NCI-H69 (cell line): ENCODE data around the gene ABI3.

ENCODE experiments used
- DNase-seq: peaks from one replicate; lab custom pipeline; 2025; lab: John Stamatoyannopoulos, UW

Gene ABI3

DNA sequence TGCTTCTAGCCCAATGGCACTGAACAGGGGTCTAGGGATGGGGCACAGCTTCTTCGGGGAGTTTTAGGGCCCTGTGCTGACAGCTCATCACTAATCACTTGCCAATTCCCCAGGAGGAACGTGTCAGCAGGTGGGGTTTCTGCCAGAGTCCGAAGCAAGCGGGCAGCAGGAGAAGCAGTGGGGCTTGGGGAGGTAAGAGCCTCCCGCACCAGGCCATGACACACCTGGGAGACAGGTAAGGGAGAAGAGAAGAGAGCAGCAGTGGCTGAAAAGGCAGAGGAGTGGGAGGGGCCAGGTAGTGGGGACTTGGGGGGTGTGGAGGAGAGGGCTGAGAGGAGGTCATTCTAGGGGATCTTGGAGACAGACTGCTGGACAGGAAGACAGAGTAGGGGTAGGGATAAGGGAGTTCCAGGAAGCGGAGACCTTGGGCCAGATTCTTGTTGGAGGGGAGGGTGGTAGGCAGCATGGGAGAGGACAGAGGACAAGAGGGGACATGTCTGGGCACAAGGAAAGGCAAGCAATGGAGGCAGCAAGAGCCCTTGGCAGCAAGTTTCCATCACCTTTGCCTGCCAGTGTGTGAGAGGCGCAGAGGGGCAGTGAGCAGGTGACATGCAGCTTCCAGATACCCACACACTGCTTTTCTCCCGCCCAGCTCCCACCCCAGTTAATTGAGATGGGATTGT lies 15.2 kb downstream of the ABI3 start:
- no peak for DNase-seq

DNA sequence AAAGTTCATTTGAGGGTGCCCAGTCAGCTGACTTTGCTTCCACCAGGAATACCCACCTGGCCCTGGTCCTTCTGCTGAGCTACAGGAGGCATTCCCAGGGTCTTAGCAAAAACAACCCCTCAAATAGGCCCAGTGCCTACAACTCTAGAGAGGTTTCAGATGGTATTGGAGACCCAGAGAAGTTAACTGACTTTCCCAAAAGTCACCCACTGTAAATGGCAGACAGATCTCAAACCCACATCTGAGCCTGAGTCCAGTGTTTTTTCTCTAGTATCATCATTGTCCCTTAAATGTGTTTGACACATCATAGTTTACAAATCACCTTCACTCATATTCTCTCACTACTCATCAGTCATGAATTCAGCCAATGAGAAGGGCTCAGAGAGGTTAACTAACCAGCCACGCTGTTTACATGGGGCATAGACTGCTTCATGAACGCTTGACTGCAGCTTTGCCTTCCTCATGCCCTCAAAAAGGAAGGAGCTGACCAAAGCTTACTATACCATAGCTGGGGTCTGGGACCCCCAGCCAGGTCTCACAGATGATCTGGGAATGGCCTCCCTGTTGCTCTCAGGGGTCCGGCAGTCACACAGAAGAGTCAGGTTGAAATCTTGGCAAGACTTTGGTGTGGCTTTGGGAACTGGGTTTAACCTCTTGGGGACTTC lies 16.4 kb downstream of the ABI3 start:
- no peak for DNase-seq

DNA sequence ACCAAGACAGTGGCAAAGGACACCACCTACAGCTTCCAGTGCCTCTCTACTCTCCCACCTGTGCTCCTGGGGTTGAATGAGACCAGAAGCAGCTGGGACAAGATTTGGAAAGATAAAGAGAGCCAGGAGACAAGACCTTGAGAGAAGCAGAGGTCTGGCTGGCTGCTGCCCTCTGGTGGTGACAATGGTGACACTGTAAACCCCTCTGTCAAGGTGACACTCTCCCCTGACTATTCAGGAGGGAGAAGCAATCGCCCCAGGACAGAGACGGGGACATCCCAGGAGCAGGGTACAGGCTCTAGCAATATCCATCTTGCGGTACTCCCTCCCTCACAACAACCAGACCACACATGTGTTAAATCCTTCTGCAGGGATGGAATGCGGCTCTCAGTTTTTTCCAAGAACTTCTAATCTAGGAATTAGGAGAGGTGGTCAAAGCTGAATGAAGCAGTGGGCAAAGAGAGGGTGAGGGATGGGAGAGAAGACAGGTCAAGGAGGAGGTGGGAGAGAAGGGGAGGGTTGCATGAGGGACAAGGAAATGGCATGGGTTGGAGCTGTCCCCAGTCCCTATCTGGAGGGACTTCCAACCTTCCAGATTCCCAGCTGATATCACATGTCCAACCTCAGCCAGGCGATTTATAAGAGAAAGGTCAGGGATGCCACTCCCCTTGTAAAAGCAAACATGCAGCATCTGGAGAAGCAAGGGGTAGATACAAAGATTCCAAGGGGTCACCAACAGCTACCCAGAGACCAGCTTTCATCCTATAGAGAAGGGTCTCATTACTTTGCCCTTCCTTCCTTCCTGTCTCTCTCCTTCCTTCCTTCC lies 17.1 kb downstream of the ABI3 start:
- peak; percentile 63 for DNase-seq

DNA sequence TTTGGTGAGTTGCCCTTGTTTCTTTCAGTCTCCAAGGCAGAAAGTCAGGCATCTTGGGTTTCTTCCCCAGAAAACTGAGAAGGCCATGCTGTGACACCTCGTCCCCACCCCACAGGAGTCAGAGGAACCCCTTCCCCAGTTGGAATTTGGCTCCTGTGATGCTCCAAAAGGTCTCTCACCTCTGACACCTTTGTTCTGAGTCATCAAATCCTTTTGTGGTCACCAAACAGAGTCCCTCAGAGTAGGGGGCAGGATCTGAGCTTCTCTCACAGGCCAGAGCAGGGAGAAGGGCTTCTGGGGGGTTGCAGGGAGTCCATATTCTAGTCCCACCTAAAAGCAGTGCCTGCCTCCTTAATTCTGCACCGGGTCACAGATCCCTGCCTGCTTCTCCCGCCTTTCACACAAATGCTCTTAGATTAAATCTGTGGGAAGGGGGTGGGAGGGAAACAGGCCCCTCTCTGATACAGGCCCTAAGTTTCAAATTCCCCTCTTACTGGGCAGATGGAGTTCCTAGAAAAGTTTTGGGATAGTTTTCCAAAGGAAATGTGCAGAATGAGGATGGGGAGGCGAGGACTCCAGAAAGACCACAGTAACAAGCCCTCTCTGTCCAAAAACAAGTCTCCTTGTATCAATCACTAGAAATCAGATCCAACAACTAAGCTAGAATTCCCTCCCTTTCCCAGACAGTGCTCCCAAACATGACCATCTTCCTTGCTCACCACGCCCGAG lies 18.7 kb downstream of the ABI3 start:
- no peak for DNase-seq

DNA sequence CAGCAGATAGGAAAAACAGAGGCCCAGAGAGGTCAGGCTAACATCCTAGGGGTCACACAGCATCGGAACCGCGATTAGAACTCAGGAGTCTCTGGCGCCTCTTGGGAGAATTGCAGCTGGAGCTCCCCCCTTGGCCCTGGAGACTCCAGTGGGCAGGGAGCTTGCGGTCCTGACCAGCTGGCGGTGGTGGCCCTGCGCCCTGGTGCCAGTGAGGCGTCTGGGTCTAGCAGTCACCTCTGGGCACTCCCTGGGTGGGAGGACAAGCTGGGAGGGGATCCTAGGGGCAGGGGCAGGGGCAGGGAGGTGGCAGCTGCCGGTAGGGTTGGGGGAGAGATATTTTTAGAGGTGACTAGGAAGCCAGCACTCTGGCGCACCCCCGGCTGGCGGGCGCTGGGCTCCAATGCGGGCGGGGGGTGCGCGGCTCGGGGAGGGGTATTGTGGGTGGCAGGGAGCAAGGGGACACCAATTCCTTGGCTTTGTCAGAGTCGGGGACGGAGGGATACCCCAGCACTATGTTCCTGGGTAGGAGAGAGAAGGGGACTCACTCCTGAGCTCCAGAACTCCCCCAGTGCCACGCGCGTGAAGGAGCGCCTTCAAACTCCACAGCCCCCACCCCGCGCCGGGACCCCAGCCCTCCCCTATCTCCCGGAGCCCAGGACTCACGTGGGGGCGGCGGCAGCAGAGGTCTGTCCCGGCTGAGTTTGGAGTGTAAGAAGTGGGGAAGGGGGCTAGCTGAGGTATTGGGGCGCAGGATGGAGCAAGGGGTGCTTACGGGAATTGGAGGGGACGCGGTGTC lies 19.5 kb downstream of the ABI3 start:
- no peak for DNase-seq

DNA sequence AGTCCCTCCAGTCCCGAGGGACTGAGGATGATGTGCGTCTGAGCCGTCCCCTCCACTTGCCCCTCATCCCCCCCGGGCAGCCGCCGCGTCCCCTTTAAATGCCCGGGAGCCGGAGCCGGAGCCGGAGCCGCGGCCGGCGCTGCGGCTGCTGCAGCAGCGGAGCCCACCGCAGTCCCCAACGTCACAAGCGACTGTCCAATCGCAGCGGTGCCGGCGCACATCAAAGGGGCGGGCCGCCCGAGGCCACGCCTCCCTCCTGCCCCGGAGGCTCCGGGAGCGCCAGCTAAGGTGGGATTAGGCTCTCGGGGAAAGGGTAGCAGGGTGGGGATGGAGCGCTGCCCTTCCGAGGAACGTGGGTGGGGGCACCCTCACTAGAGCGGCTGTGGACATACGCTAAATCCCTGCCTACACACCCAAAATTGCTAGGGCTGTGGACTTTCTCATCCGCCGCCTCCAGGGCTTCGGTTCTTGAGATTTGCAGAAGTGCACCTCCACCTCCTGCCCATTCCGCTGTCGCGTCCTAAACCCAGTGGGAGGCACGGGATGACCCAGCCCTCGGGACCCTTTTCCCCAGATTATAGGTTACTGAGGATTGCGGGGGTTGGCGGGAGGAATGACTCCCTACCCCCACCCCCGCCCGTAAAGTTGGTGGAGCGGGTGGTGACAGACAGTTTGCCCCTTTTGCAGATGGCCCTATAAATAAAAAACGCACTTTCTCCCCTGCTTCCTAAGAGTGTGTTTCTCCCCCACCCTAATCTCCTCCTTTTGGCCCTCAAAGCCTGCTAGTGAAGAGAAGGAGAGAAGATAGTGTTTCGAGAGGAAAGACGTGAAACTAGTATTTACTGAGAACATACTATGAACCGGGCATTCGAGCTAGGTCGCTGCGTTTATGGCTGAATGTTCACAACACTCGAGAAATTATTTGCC lies 20.4 kb downstream of the ABI3 start, which contains the start of gene PHOSPHO1:
PHOSPHO1 (minus strand) TSS at position 152 of the 927 bp plus-strand sequence. CDS start 4,096 bp downstream, outside the sequence.
- DNase-seq: peak; percentile 80

DNA sequence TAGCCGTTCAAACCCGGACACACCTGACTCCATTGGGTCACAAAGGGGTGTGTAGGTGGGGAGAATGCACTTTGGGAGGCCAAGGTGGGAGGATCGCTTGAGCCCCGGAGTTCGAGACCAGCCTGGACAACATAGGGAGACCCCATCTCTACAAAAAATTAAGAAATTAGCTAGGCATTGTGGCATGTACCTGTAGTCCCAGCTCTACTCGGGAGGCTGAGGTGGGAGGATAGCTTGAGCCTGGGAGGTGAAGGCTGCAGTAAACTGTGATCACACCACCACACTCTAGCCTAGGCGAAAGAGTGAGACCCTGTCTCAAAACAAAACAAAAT lies 21.0 kb downstream of the ABI3 start:
- no peak for DNase-seq

DNA sequence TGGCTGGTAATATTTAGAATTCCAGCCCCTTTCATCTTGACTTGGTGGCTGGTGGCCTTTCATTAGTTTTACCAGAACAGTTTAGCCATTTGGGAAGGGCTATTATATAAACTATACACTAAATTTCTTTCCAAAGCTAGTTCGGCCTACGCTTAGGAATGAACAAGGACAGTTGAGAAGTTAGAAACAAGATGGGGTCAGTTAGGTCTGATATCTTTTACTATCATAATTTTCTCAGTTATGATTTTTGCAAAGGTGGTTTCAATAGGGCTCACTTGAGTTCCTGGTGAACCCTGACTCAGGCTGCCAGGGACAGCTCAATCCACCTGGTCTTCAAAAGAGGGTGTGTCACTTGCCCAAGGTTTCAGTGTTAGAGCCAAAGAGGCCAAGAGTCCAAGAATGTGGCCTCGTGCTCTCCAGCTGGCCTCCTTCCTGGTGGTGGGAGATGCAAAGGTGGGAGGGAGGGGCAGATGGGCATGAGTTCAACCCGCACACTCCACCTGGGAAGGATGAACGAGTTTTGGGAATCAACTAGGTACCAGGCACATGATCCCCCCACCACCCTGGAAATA lies 24.1 kb downstream of the ABI3 start:
- DNase-seq: no peak

DNA sequence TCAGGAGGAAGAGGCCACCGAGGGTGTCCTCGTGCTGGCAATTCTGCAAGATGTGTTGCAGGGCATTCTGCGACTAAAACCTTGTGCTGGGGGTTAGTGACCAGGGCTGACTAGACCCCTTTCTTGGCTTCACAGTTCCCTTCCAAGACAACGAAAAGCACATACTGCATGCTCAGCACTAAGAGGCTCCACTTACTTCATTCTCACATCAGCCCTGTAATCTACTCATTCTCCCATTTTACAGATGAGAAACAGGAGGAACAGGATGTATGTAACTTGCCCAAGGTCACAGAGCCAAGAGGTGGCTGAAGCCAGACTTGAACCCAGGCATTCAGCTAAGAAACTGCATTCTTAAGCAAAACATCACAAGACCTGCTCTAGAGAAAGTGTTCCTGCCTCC lies 25.4 kb downstream of the ABI3 start:
- DNase-seq: no peak

DNA sequence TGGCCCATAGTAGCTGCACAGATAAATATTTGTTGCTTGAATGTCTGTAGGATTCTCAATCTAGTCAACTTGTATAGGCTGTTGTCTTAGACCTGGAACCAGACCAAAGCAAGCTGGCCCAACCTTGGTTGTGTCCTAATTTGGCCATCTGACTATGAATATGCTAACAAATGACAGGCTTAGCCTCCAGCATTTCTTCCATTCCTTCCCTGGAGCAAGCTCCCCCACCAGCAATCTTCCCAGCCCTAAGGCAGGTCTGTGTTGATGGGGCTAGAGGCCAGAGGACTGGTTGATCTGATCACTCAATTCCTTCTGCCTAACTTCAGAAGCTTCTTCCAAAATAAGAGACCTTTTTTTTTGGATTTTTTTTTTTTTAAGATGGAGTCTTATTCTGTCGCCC lies 29.5 kb downstream of the ABI3 start:
- no peak for DNase-seq

DNA sequence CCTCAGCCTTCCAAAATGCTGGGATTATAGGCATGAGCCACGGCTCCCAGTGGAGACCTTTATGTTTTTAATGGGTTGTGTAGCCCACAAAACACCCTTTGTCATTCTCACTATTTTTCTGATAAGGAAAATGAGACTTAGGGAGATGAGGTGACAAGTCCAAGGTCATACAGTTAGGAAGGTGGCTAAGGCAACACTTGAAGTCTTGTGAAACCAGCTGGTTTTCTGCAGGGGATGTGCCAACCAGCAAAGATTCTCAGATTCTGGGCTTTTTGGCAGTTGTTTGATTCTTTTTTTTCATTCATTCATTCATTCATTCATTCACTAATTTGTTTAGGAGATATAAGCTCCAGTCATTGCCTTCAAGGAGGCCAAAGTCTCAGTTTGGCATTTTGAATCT lies 30.1 kb downstream of the ABI3 start:
- DNase-seq: no peak

DNA sequence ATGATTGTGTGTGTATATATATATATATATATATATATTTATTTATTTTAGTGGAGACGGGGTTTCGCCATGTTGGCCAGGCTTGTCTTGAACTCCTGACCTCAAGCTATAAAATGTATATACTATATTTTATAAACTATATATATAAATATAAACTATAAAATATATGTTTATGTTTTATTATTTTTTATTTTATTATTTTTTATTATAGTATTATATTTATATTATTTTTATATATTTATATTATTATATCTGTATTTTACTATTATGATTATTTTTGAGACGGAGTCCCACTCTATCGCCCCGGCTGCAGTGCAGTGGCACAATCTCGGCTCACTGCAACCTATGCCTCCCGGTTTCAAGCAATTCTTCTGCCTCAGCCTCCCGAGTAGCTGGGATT lies 30.5 kb downstream of the ABI3 start:
- no peak for DNase-seq

DNA sequence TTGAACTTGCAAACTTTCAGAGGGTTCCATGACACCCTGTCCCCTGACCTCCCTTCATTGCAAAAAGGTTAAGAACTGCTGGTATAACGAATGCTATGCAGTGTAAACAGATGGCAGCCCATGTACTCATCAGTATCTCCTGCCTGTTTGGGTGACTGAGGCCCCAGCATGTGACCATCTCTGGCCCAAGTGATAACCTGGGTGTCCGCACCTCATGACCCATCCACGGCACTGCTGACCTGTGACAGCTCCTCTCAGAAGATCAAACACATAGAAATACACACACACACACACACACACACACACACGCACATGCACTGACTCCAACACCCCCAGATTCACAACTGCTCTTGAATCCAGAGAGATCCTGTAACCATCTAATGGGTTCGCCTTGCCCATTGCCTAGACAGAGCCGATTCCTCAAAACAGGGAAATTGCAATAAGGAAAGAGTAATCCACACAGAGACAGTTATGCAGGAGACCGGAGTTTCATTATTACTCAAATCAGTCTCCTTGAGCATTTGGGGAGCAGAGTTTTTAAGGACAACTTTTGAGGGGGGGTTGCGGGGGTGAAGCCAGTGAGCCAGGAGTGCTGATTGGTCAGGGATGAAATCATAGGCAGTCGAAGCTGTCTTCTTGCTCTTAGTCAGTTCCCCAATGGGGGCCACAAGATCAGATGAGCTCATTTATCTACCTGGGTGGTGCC lies 31.3 kb downstream of the ABI3 start:
- DNase-seq: no peak

DNA sequence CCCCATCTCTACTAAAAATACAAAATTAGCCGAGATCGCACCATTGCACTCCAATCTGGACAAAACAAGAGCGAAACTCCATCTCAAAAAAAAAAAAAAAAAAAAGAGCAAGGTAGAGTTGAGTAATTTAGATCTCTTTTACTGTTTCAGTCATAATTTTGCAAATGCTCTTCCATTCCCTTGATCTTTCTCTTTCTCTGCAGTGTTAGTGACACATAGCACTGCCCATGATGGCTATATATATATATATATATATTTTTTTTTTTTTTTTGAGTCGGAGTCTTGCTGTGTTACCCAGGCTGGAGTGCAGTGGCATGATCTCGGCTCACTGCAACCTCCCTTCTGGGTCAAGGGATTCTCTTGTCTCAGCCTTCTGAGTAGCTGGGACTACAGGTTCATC lies 32.3 kb downstream of the ABI3 start:
- DNase-seq: no peak

DNA sequence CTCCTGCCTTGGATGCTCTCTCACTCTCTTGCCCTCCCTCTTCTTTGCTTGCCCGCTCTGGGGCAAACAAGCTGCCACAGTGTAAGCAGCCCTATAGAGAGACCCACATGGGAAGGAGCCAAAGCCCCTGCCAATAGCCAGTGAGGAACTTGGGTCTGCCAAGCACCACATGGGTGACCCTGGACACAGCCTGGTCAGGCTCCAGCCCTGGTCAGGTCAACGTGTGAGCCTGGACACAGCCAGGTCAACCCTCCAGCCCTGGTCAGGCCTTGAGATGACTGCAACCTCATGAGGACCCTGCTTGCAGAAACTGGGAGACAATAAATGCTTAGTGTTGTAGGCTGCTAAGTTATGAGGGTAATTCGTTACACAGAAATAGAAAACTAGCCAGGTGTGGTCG lies 34.3 kb downstream of the ABI3 start:
- DNase-seq: no peak

DNA sequence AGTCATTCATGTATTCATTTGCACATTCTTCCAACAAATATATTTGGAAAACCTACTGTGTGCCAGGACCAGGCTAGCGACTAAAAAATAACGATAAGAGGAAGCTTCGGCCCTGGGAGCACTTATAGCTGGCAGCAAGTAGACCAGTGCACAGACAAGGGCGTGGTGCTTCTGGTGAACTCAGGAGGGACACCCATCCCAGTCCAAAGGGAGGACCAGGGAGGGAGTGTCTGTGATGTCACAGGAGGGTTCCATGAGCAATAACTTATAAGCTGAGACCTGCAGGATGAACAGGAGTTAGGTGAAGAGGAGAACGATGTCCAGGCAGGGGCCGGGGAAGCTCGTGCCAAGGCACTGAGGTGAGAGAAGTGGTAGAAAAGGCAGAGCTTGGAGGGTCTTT lies 37.4 kb downstream of the ABI3 start:
- DNase-seq: no peak

DNA sequence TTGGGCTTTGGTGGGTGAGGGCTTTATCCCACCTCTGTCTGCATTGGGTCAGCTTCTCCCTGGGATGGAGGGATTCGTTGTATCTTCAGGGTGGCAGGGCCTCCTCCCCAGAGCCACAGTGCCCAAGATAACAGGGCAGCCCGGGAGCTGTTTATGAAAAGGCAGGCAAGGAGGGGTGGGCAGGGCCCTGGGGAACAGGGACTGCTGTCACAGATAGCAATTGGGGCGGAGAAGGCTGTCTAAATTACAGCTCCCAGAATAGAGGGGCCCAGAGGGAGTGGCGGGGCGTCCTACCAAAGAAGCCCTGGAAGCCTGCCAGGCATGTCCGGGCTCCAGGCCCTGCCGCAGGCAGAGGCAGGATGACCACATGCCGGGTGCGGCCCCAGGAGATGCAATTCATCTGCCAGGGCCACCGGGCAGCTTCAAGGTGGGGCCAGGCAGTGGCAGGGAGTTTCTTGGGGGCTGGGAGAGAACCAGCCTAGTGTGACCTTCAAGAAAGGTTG lies 38.8 kb downstream of the ABI3 start:
- peak; percentile 53 for DNase-seq

DNA sequence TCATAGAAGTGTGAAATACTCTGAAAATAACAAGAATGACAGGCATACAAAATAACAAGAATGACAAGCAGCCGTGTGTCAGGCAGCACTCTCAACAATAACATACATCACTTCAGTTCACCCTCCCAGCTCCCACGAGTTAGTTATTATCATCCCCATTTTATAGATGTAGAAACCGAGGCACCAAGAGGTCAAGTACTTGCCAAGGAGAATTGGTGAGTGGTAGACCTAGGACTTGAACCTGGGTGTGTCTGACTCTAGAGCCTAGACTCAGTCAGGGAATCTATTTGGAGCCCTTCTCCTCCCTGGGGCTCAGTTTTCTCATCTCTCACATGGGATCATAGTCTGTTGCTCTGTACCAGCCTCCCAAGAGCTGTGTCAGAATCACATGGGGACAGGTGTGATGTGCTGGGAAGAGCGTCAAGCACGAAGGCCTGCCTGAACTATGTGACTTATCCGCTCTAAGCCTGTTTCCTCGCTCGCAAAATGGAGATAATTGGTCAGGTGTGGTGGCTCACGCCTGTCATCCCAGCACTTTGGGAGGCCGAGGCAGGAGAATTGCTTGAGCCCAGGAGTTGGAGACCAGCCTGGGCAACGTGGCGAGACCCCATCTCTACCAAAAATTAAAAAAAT lies 39.5 kb downstream of the ABI3 start:
- DNase-seq: no peak
